ENCODE data around the gene KDM4B.

DNA sequence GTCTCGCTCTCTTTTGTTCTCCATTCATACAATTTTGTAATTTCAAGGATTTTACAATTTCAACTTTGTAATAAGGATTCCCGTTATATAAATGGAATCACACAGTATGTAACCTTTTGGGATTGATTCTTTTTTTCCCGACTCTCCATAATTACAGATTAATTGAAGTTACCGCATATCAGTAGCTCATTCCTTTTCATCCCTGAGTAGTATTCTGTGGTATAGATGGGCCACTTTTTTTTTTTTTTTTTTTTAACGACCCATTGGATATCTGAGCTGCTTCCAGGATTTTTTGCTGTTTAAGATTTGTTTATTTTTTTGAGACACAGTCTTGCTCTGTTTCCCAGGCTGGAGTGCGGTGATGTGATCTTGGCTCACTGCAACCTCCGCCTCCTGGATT, 31.9 kb upstream of the KDM4B start:
- TF ChIP-seq CTCF (IDR thresholded peaks at IDR 0.05): no peak
- TF ChIP-seq POLR2AphosphoS5 (IDR thresholded peaks at IDR 0.05): no peak
- no peak for TF ChIP-seq POLR2A (IDR thresholded peaks at IDR 0.05)

Measured in transverse colon (tissue), 4 donors.